Endothelial cell of umbilical vein (primary cell): ENCODE results near the gene PTN. TPM values are rescaled to one million over a fixed set of nuclear protein-coding genes. Genes with fewer than 3 reads are reported as not detected.

Source experiments
- BruUV-seq: library from RNA; stranded (reverse); fragments of 400-500 nt; replicated peaks from 2 replicates; lab custom pipeline; 2021; lab: Mats Ljungman, UMichigan
- CTCF ChIA-PET: fragments of 300-600, 350-600 bp; sonication (Branson Sonifier 250); formaldehyde crosslinking; loops from one replicate; lab custom pipeline; 2021; ENCODE audit warnings: antibody characterized with exemption, inconsistent platforms; lab: Charles Lee
- POLR2A ChIA-PET: fragments of 300-600, 350-600 bp; sonication (Branson Sonifier 250); formaldehyde crosslinking; loops from one replicate; lab custom pipeline; 2021; ENCODE audit warnings: antibody characterized with exemption, inconsistent platforms; lab: Charles Lee
- DNase-seq: peaks from one replicate; pipeline ENCODE4 v3.0.0-alpha.2; 2011; ENCODE audit warnings: low read depth, low spot score
- FAIRE-seq: peaks from 2 replicates; lab custom pipeline; 2011; peaks lifted over from hg19 to GRCh38; lab: Jason Lieb, UNC
- H2AFZ ChIP-seq: 2 replicates; pipeline ENCODE4 v1.6.0; 2012; ENCODE audit warnings: low read depth, low read length, control low read depth, inconsistent platforms
- H3K27ac ChIP-seq: 2 replicates; pipeline ENCODE4 v1.5.1; 2011; ENCODE audit warnings: low read depth, mild to moderate bottlenecking, control low read depth, low read length, moderate library complexity; ENCODE audit not compliant: insufficient read depth
- H3K27me3 ChIP-seq, 2 experiments: 2 replicates each; pipeline versions ENCODE4 v1.6.0 to v1.6.1; 2011; ENCODE audit warnings: low read length in 2 of 2, mixed read lengths in 1 of 2; ENCODE audit not compliant: control insufficient read depth in 2 of 2, insufficient read depth in 2 of 2
- H3K36me3 ChIP-seq, 2 experiments: 2 replicates in 1 of 2; 3 replicates in 1 of 2; pipeline ENCODE4 v1.5.1; 2011; ENCODE audit warnings: low read length in 2 of 2, mild to moderate bottlenecking in 1 of 2, moderate library complexity in 1 of 2; ENCODE audit not compliant: control insufficient read depth in 2 of 2, insufficient read depth in 2 of 2; ENCODE audit errors: extremely low read depth in 1 of 2
- H3K4me1 ChIP-seq: 3 replicates; pipeline ENCODE4 v1.5.1; 2011; ENCODE audit warnings: mild to moderate bottlenecking, low read length; ENCODE audit not compliant: control insufficient read depth, insufficient read depth; ENCODE audit errors: extremely low read depth
- H3K4me2 ChIP-seq: 2 replicates; pipeline ENCODE4 v1.6.1; 2011; ENCODE audit warnings: low read length, control low read depth, mixed read lengths; ENCODE audit not compliant: insufficient read depth
- H3K4me3 ChIP-seq, 3 experiments: fragments of 200-600 bp in 1 of 3; sonication (generic), shearing (Covaris generic) in 1 of 3; replicated peaks in 1 of 3; 2 replicates each; pipeline ENCODE4 v1.5.1; 2011 to 2016; ENCODE audit warnings: control low read depth in 3 of 3, low read length in 3 of 3, mild to moderate bottlenecking in 2 of 3, inconsistent platforms in 1 of 3, low read depth in 1 of 3, moderate library complexity in 1 of 3; ENCODE audit not compliant: insufficient read depth in 1 of 3
- H3K79me2 ChIP-seq: 2 replicates; pipeline ENCODE4 v1.6.0; 2012; ENCODE audit warnings: low read length, inconsistent platforms; ENCODE audit not compliant: control insufficient read depth, insufficient read depth
- H3K9ac ChIP-seq: replicated peaks from 2 replicates; pipeline ENCODE3; 2011; ENCODE audit warnings: low read length, control low read depth; ENCODE audit not compliant: insufficient read depth; ENCODE audit errors: extremely low read depth
- H3K9me1 ChIP-seq: replicated peaks from 3 replicates; pipeline ENCODE4 v1.6.0; 2011; ENCODE audit warnings: mild to moderate bottlenecking, low read length; ENCODE audit not compliant: control insufficient read depth, insufficient read depth; ENCODE audit errors: extremely low read depth
- H3K9me3 ChIP-seq: replicated peaks from 2 replicates; pipeline ENCODE4 v1.5.1; 2012; ENCODE audit warnings: low read length, inconsistent platforms; ENCODE audit not compliant: control insufficient read depth, insufficient read depth
- H4K20me1 ChIP-seq: replicated peaks from 2 replicates; pipeline ENCODE3; 2011; ENCODE audit warnings: mild to moderate bottlenecking, low read length; ENCODE audit not compliant: control insufficient read depth, insufficient read depth; ENCODE audit errors: extremely low read depth
- EZH2 ChIP-seq: IDR thresholded peaks from 2 replicates; pipeline ENCODE4 v1.6.1; 2012; ENCODE audit warnings: borderline replicate concordance, low read depth, mild to moderate bottlenecking, moderate library complexity, low read length, inconsistent platforms; ENCODE audit not compliant: severe bottlenecking
- FOS ChIP-seq: IDR thresholded peaks from 2 replicates; pipeline ENCODE4 v1.6.1; 2011; ENCODE audit warnings: mild to moderate bottlenecking, low read length, moderate library complexity, borderline replicate concordance; ENCODE audit not compliant: insufficient read depth
- GATA2 ChIP-seq: IDR thresholded peaks from 2 replicates; pipeline ENCODE4 v1.7.0; 2011; ENCODE audit warnings: low read depth, mild to moderate bottlenecking, moderate library complexity, mixed read lengths, low read length; ENCODE audit not compliant: insufficient read length, insufficient read depth
- JUN ChIP-seq: IDR thresholded peaks from 2 replicates; pipeline ENCODE4 v1.6.1; 2011; ENCODE audit warnings: borderline replicate concordance, low read depth; ENCODE audit not compliant: insufficient read length, insufficient read depth
- MYC ChIP-seq: IDR thresholded peaks from one replicate; pipeline ENCODE4 v1.6.1; 2011; ENCODE audit warnings: mild to moderate bottlenecking, low read depth, low read length
- POLR2A ChIP-seq: IDR thresholded peaks from 2 replicates; pipeline ENCODE4 v1.6.1; 2012; ENCODE audit warnings: low read depth, mild to moderate bottlenecking, control low read depth, low read length
- POLR2AphosphoS5 ChIP-seq: IDR thresholded peaks from 2 replicates; pipeline ENCODE4 v1.6.1; 2012; ENCODE audit warnings: low read depth, mild to moderate bottlenecking, control low read depth, low read length, moderate library complexity; ENCODE audit not compliant: insufficient read depth
- dilution Hi-C: fragments of 300-500 bp; cut with MboI; formaldehyde crosslinking; loops from one replicate; pipeline ENCODE4 v1.15.0; 2019; ENCODE audit warnings: low sequenced_read_pairs; ENCODE audit not compliant: extremely low pct_ligation_motif_present
- intact Hi-C: fragments of 100-400 bp; cut with micrococcal nuclease; formaldehyde crosslinking; loops from one replicate; pipeline ENCODE4 v1.10.0; 2022
- polyA plus RNA-seq, 4 experiments: library from polyadenylated mRNA; depleted of rRNA in 3 of 4; stranded (reverse) in 3 of 4; unstranded in 1 of 4; fragments of >200 nt; gene quantifications; 2 replicates each; pipeline versions ENCODE4 v1.2.1 to v1.2.3, GENCODE V29; 2011 to 2012; ENCODE audit warnings: missing spikeins in 1 of 4
- total RNA-seq: library from RNA; stranded (reverse); gene quantifications from 2 replicates; pipeline ENCODE4 v1.2.3, GENCODE V29; 2021
- TF ChIP-seq, protein P1 (sequence below), 2 donors: IDR thresholded peaks; 1 replicate in 1 of 2; 2 replicates in 1 of 2; pipeline ENCODE4 v1.5.1; 2011; ENCODE audit warnings: low read length in 2 of 2, mild to moderate bottlenecking in 2 of 2, moderate library complexity in 2 of 2, control low read depth in 1 of 2, inconsistent platforms in 1 of 2, low read depth in 1 of 2; ENCODE audit not compliant: insufficient read depth in 1 of 2; ENCODE audit errors: extremely low read depth in 1 of 2
- TF ChIP-seq, protein P2 (sequence below): IDR thresholded peaks from 2 replicates; pipeline ENCODE4 v1.6.1; 2011; ENCODE audit not compliant: insufficient read depth, insufficient read length

Gene PTN
- total and polyA plus RNA-seq, 2 donors (not counting 3 experiments of a cell fraction or from before 2014, with no cell fraction given), result 0.07 TPM; not detected in 1

GRCh38 chr7:137304624-137305235 is 38.8 kb downstream of the PTN start:
- Histone ChIP-seq H4K20me1 (no peaks in the 10 kb centered on the region), H3K27ac (no peak overlapping the region), H3K27me3 (no peaks in the 10 kb centered on the region), H3K79me2 (no peaks in the 10 kb centered on the region), H3K4me2 (no peak overlapping the region), H3K4me3 (no peak overlapping the region), H3K9me3 (no peaks in the 10 kb centered on the region), H3K36me3 (no peaks in the 10 kb centered on the region), H2AFZ (no peak overlapping the region), H3K4me1 (no peaks in the 10 kb centered on the region), H3K9me1 (no peaks in the 10 kb centered on the region), H3K9ac (no peak overlapping the region)
- CTCF ChIA-PET, result no interaction called here
- TF ChIP-seq JUN, result no peak
- no peak for TF ChIP-seq POLR2AphosphoS5
- TF ChIP-seq EZH2, result no peak
- no peak for TF ChIP-seq MYC
- no peak for TF ChIP-seq GATA2
- no peak for TF ChIP-seq POLR2A
- TF ChIP-seq, protein P1, sequence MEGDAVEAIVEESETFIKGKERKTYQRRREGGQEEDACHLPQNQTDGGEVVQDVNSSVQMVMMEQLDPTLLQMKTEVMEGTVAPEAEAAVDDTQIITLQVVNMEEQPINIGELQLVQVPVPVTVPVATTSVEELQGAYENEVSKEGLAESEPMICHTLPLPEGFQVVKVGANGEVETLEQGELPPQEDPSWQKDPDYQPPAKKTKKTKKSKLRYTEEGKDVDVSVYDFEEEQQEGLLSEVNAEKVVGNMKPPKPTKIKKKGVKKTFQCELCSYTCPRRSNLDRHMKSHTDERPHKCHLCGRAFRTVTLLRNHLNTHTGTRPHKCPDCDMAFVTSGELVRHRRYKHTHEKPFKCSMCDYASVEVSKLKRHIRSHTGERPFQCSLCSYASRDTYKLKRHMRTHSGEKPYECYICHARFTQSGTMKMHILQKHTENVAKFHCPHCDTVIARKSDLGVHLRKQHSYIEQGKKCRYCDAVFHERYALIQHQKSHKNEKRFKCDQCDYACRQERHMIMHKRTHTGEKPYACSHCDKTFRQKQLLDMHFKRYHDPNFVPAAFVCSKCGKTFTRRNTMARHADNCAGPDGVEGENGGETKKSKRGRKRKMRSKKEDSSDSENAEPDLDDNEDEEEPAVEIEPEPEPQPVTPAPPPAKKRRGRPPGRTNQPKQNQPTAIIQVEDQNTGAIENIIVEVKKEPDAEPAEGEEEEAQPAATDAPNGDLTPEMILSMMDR (IDR thresholded peaks at IDR 0.05; ENCODE audit: extremely low read depth in 1 of 2, insufficient read depth in 1 of 2, low read depth in 1 of 2, low read length in 2 of 2), result no peak
- TF ChIP-seq, protein P2, sequence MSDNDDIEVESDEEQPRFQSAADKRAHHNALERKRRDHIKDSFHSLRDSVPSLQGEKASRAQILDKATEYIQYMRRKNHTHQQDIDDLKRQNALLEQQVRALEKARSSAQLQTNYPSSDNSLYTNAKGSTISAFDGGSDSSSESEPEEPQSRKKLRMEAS, result no peak
- no peak for TF ChIP-seq FOS
- intact Hi-C loops, result no loop called here
- BruUV-seq, result no TSS peak
- DNase-seq (no peak), FAIRE-seq (no peak)
- POLR2A ChIA-PET, result no interaction called here
- dilution Hi-C loops, result no loop called here
